AG09319 (cell line): ENCODE results near the gene ANKRD33B.

Experiments
- DNase-seq: peaks from one replicate; pipeline ENCODE4 v3.0.0-alpha.2; 2010; ENCODE audit warnings: low read depth; ENCODE audit errors: extremely low read depth
- CTCF ChIP-seq: IDR thresholded peaks from 2 replicates; pipeline ENCODE4 v1.5.1; 2011; ENCODE audit warnings: low read depth, mild to moderate bottlenecking, inconsistent platforms, low read length, moderate library complexity

The ANKRD33B gene

GRCh38 chr5:10676946-10677345 lies 113.1 kb downstream of the ANKRD33B start:
- TF ChIP-seq CTCF = no peak
- no peak for DNase-seq

- no peak for TF ChIP-seq CTCF
- no peak for DNase-seq
Measured at GRCh38 chr5:10677533-10677932, 113.7 kb downstream of the ANKRD33B start.

GRCh38 chr5:10678244-10678643 lies 114.4 kb downstream of the ANKRD33B start:
- DNase-seq = no peak
- no peak for TF ChIP-seq CTCF

- no peak for TF ChIP-seq CTCF
- DNase-seq = no peak
Measured at GRCh38 chr5:10679336-10679988, 115.6 kb downstream of the ANKRD33B start.

- no peak for DNase-seq
- no peak for TF ChIP-seq CTCF
Measured at GRCh38 chr5:10680876-10681481, 117.1 kb downstream of the ANKRD33B start.

GRCh38 chr5:10681731-10682679 lies 118.1 kb downstream of the ANKRD33B start:
- TF ChIP-seq CTCF = no peak
- DNase-seq = no peak
